Gastrocnemius medialis (tissue), 4 donors: ENCODE data around the gene ZMIZ2. TPM values are rescaled to one million over a fixed set of nuclear protein-coding genes. Genes with fewer than 3 reads are reported as not detected.
A peak's percentile ranks its signal among the peaks of the same experiment; 100 is the strongest.

Source experiments
- ATAC-seq, 2 donors: fragments of 150-250 bp; one replicate each; pipeline ENCODE4 v1.9.1; 2016
- DNase-seq, 2 donors: peaks; one replicate each; pipeline ENCODE4 v3.0.0-alpha.2; 2019
- H3K27ac ChIP-seq, 4 donors: fragments of 200-600 bp; sonication (generic); 1 replicate in 1 of 4; 2 replicates in 3 of 4; pipeline ENCODE4 v1.5.1; 2016 to 2018; ENCODE audit warnings: mild to moderate bottlenecking in 2 of 4, moderate library complexity in 1 of 4
- H3K27me3 ChIP-seq, 3 donors: fragments of 200-600 bp; sonication (generic) in 2 of 3; 1 replicate in 1 of 3; 2 replicates in 2 of 3; pipeline versions ENCODE4 v1.5.1 to v1.6.0; 2016 to 2019; ENCODE audit warnings: mild to moderate bottlenecking in 1 of 3, moderate library complexity in 1 of 3
- H3K36me3 ChIP-seq, 2 donors: fragments of 200-600 bp; sonication (generic) in 1 of 2; one replicate each; pipeline ENCODE4 v1.5.1; 2017 to 2018
- H3K4me1 ChIP-seq, 2 donors: fragments of 200-600 bp; sonication (generic) in 1 of 2; one replicate each; pipeline ENCODE4 v1.5.1; 2016 to 2017; ENCODE audit warnings: mild to moderate bottlenecking in 2 of 2
- H3K4me3 ChIP-seq, 4 donors: fragments of 200-600 bp; sonication (generic) in 3 of 4; 1 replicate in 1 of 4; 2 replicates in 3 of 4; pipeline ENCODE4 v1.5.1; 2016 to 2019; ENCODE audit warnings: mild to moderate bottlenecking in 2 of 4
- H3K9me3 ChIP-seq, 3 donors: fragments of 200-600 bp; sonication (generic) in 2 of 3; 1 replicate in 1 of 3; 2 replicates in 2 of 3; pipeline ENCODE4 v1.5.1; 2016 to 2019
- POLR2A ChIP-seq, 2 donors: fragments of 450-650 bp; IDR thresholded peaks; one replicate each; pipeline ENCODE4 v1.6.1; 2017; ENCODE audit warnings: antibody characterized with exemption in 2 of 2, mild to moderate bottlenecking in 2 of 2, moderate library complexity in 2 of 2
- in situ Hi-C, 4 donors: fragments of 200-750 bp; cut with MboI; loops; one replicate each; pipeline versions ENCODE4 v1.15.0 to v1.8.0; 2017; ENCODE audit warnings: low sequenced_read_pairs in 4 of 4
- intact Hi-C: fragments of 100-400 bp; cut with DNase I; formaldehyde crosslinking; loops from one replicate; pipeline ENCODE4 v1.15.1; 2023; ENCODE audit warnings: low total_unique reads
- total RNA-seq, 4 donors: library from RNA; depleted of rRNA; stranded (reverse); fragments of >200 nt; gene quantifications; one replicate each; pipeline versions ENCODE4 v1.1.0 to v1.2.3, GENCODE V29; 2016
- TF ChIP-seq, protein P1 (sequence below), 5 experiments: fragments of 450-650 bp in 3 of 5; fragments of 200-600 bp in 2 of 5; sonication (generic) in 2 of 5; IDR thresholded peaks in 4 of 5; conservative IDR thresholded peaks in 1 of 5; 1 replicate in 4 of 5; 2 replicates in 1 of 5; pipeline ENCODE4 v1.5.1; 2016 to 2019; ENCODE audit warnings: antibody characterized with exemption in 5 of 5, mild to moderate bottlenecking in 3 of 5, moderate library complexity in 3 of 5

Gene ZMIZ2
- total RNA-seq, 4 donors from 2014 or later = 10.7 to 19.8 (median 14.0) TPM

DNA sequence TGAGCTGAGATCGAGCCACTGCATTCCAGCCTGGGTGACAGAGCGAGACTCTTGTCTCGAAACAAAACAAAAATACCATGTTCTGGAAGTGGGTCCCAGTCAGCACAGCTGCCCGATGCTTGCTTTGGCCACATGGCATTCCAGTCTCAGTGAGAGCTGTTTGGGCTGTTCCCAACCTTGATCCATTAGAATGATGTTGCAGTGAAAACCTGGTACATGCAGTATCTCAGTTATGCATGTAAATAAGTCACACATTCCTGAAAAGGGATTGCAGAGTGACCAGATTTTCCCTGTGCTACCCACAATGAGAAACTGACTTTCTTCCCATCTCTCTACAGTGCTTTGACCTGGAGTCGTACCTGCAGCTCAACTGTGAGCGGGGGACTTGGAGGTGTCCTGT lies 15.4 kb downstream of the ZMIZ2 start:
- ATAC-seq = no peak
- DNase-seq = no peak
- TF ChIP-seq, protein P1, sequence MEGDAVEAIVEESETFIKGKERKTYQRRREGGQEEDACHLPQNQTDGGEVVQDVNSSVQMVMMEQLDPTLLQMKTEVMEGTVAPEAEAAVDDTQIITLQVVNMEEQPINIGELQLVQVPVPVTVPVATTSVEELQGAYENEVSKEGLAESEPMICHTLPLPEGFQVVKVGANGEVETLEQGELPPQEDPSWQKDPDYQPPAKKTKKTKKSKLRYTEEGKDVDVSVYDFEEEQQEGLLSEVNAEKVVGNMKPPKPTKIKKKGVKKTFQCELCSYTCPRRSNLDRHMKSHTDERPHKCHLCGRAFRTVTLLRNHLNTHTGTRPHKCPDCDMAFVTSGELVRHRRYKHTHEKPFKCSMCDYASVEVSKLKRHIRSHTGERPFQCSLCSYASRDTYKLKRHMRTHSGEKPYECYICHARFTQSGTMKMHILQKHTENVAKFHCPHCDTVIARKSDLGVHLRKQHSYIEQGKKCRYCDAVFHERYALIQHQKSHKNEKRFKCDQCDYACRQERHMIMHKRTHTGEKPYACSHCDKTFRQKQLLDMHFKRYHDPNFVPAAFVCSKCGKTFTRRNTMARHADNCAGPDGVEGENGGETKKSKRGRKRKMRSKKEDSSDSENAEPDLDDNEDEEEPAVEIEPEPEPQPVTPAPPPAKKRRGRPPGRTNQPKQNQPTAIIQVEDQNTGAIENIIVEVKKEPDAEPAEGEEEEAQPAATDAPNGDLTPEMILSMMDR (IDR thresholded peaks at IDR 0.05 in 4 of 5, conservative IDR thresholded peaks at IDR 0.05 in 1 of 5) = no peak
- TF ChIP-seq POLR2A (IDR thresholded peaks at IDR 0.05) = no peak
- Histone ChIP-seq H3K9me3 (no peaks in the 10 kb centered on the region), H3K27ac (peak overlapping the region in 1 of 4 donors; percentile 11), H3K4me1 (peaks cover 20 to 31% of the 10 kb centered on the region in 2 donors), H3K27me3 (no peaks in the 10 kb centered on the region), H3K4me3 (no peak overlapping the region), H3K36me3 (peaks cover 0 to 82% of the 10 kb centered on the region in 2 donors)
- intact Hi-C loops (no loop called here), in situ Hi-C loops (loop anchor here in 1 of 4 donors (25.0 kb wide), 1 partner anchor 177 kb away; the partner anchor contains the start of gene TMED4)

- H3K4me1 ChIP-seq = peaks cover 29 to 39% of the 10 kb centered on the region in 2 donors
- no peaks in the 10 kb centered on the region for H3K27me3 ChIP-seq
- H3K27ac ChIP-seq = peak overlapping the region in 1 of 4 donors; percentile 56
- peaks cover 0 to 74% of the 10 kb centered on the region in 2 donors for H3K36me3 ChIP-seq
- H3K4me3 ChIP-seq = no peak overlapping the region
- TF ChIP-seq, protein P1 (IDR thresholded peaks at IDR 0.05 in 4 of 5, conservative IDR thresholded peaks at IDR 0.05 in 1 of 5) = no peak
- TF ChIP-seq POLR2A (IDR thresholded peaks at IDR 0.05) = no peak
- in situ Hi-C loops (loop anchor here in 1 of 4 donors (25.0 kb wide), 1 partner anchor 178 kb away; the partner anchor contains the start of gene TMED4), intact Hi-C loops (no loop called here)
- DNase-seq (peak in 1 of 2 donors; percentile 80), ATAC-seq (peak in 1 of 2 donors; percentile 50)
- no peaks in the 10 kb centered on the region for H3K9me3 ChIP-seq
These were observed 16.3 kb downstream of the ZMIZ2 start for GRCh38 chr7:44764665-44765578.

DNA sequence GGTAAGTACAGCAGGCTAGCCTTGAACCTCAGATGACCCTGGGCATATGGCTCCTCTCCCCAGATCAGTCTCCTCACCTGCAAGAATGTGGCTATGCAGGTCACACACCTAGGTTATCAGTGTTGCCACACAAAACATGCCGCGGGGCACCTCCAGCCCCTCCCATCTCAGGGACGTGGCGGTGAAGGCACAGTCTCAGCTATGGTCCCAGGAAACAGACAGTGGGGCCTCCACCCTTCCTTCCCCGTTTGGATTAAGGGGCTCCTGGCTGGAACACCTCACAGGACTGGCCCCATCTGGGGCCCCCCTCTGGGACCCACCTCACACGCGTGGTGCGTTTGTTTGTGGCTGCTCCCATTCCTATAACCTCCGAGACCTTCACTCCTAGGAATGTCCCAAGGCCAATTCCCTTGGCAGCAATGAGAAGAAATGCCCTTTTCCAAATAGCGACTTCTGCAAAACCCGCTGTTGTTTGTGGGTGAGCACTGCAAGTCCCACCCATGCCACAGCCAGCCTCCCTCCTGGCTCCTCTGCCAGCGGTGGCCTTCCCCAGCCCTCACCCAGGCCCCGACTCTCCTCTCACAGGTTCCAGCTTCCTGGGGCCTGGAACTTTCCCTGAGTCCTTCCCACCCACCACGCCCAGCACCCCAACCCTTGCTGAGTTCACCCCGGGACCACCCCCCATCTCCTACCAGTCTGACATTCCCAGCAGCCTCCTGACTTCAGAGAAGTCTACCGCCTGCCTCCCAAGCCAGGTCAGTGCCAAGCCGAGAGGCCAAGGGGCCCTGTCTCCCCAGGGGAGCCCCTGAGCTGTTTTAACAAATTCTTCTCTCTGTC lies 17.1 kb downstream of the ZMIZ2 start:
- Histone ChIP-seq H3K36me3 (peaks cover 0 to 67% of the 10 kb centered on the region in 2 donors), H3K27ac (peak overlapping the region in 1 of 4 donors; percentile 80), H3K27me3 (no peaks in the 10 kb centered on the region), H3K4me3 (no peak overlapping the region), H3K9me3 (no peaks in the 10 kb centered on the region), H3K4me1 (peaks cover 37 to 45% of the 10 kb centered on the region in 2 donors)
- in situ Hi-C loops (loop anchor here in 1 of 4 donors (25.0 kb wide), 1 partner anchor 178 kb away; the partner anchor contains the start of gene TMED4), intact Hi-C loops (no loop called here)
- ATAC-seq = no peak
- no peak for TF ChIP-seq POLR2A (IDR thresholded peaks at IDR 0.05)
- TF ChIP-seq, protein P1 (IDR thresholded peaks at IDR 0.05 in 4 of 5, conservative IDR thresholded peaks at IDR 0.05 in 1 of 5) = no peak
- DNase-seq = no peak

- Histone ChIP-seq H3K27me3 (no peaks in the 10 kb centered on the region), H3K4me3 (no peak overlapping the region), H3K9me3 (no peaks in the 10 kb centered on the region), H3K27ac (peak overlapping the region in 2 of 4 donors; percentile 79 to 80), H3K36me3 (peaks cover 0 to 61% of the 10 kb centered on the region in 2 donors), H3K4me1 (peaks cover 37 to 45% of the 10 kb centered on the region in 2 donors)
- DNase-seq = no peak
- in situ Hi-C loops = loop anchor here in 1 of 4 donors (25.0 kb wide), 1 partner anchor 179 kb away; the partner anchor contains the start of gene TMED4
- intact Hi-C loops = no loop called here
- TF ChIP-seq, protein P1 (IDR thresholded peaks at IDR 0.05 in 4 of 5, conservative IDR thresholded peaks at IDR 0.05 in 1 of 5) = no peak
- TF ChIP-seq POLR2A (IDR thresholded peaks at IDR 0.05) = no peak
- ATAC-seq = no peak
These were observed 17.8 kb downstream of the ZMIZ2 start for GRCh38 chr7:44766416-44766801.
